ENCODE measurements around the gene GMCL1. TPM values are rescaled to one million over a fixed set of nuclear protein-coding genes. Genes with fewer than 3 reads are reported as not detected.
"Not testable (repeated sequence)": the region's sequence is repeated elsewhere in the genome, so short reads cannot be mapped to it uniquely, and the experiment has no call there.

GMCL1 gene
- total RNA-seq, 2 donors from 2014 or later: 19.7 to 25.5 TPM

DNA sequence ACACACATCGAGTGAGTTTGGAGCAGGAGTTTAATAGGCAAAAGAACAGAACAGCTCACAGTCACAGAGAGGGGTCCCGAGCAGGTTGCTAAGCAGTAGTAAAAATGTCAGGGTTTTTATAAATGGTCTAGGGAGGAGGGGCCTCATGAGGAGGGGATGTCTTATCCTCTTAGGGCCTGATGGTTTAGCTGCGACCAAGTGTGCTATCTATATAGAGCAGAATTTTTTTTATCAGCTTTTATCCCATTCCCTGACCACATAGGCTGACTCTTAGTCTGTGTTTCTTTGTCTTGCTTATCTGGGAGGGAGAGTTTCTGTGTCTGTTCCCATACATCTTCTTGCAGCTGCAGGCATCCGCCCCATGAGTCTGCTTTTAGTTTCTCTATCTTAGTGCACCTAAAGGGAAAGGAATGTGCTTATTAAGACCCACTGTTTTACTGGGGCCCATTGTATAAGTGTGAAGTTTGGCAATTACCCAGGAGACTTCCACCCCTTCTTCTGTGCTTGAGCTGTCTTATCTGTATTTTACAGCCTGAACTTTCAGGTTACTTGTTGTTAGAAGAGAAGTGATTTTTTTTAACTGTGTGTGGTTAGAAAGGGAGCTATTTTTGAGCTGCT lies 30.4 kb upstream of the GMCL1 start:
- Histone ChIP-seq H3K9ac (ENCODE audit: extremely low read depth, low read length, poor library complexity, severe bottlenecking) (peak overlapping the region; percentile 68), H3K36me3 (ENCODE audit: control insufficient read depth, insufficient read depth, low read length) (peaks cover 21% of the 10 kb centered on the region), H3K27me3 (ENCODE audit: control insufficient read depth, insufficient read depth, low read length, poor library complexity, severe bottlenecking) (no peaks in the 10 kb centered on the region), H3K4me3 (ENCODE audit: low read length) (peak overlapping the region; percentile 81), H3K9me3 (ENCODE audit: control insufficient read depth, low read length) (no peaks in the 10 kb centered on the region), H3K4me1 (ENCODE audit: control insufficient read depth, insufficient read depth, low read length) (peaks cover 34% of the 10 kb centered on the region), H3K27ac (ENCODE audit: low read depth, low read length) (peak overlapping the region; percentile 95)
- no peaks in the 10 kb centered on the region for H3K36me3 Mint-ChIP-seq (ENCODE audit: low read depth)
- peaks cover 49% of the 10 kb centered on the region for H3K4me1 Mint-ChIP-seq
- TF ChIP-seq, protein P1, sequence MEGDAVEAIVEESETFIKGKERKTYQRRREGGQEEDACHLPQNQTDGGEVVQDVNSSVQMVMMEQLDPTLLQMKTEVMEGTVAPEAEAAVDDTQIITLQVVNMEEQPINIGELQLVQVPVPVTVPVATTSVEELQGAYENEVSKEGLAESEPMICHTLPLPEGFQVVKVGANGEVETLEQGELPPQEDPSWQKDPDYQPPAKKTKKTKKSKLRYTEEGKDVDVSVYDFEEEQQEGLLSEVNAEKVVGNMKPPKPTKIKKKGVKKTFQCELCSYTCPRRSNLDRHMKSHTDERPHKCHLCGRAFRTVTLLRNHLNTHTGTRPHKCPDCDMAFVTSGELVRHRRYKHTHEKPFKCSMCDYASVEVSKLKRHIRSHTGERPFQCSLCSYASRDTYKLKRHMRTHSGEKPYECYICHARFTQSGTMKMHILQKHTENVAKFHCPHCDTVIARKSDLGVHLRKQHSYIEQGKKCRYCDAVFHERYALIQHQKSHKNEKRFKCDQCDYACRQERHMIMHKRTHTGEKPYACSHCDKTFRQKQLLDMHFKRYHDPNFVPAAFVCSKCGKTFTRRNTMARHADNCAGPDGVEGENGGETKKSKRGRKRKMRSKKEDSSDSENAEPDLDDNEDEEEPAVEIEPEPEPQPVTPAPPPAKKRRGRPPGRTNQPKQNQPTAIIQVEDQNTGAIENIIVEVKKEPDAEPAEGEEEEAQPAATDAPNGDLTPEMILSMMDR (conservative IDR thresholded peaks at IDR 0.05): no peak
- DNase-seq: peak; percentile 69
- no peaks in the 10 kb centered on the region for H3K27me3 Mint-ChIP-seq (ENCODE audit: insufficient read depth)
- H3K27ac Mint-ChIP-seq: peak overlapping the region; percentile 92
- peak overlapping the region; percentile 48 for H3K4me3 Mint-ChIP-seq
- 31 to 58% methylated on average over 2 to 4 of the region's 4 CpGs for WGBS, 2 experiments (ENCODE audit: insufficient coverage in 1 of 2, insufficient read length in 1 of 2)
- no peaks in the 10 kb centered on the region for H3K9me3 Mint-ChIP-seq

DNA sequence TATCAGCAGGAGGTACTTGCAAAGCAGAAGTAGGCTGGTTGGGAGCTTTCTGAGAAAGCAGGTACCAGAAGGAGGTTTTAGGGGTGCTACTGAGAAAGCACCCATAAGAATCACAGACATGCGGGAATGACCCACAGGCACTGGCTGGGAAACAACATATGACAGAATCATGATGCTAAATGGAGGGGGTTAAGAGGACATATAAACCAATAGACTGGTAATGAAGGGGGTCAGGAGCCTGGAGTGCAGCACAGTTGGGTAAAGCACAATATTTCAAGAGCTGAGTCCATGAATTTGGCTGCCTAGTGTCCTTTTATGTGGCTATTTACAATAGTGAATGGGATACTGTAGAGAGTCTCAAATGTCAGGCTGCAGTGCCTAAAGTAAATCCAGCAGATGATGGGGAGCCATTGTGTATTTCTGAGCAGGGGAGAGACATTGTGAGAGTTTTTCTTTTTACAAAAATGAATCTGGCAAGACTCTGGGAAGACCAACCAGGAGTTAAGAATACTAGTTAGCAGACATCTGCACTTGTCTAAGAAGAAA lies 27.6 kb upstream of the GMCL1 start:
- Histone ChIP-seq H3K27ac (ENCODE audit: low read depth, low read length) (peak overlapping the region; percentile 66), H3K36me3 (ENCODE audit: control insufficient read depth, insufficient read depth, low read length) (peaks cover under 1% of the 10 kb centered on the region)
- H3K9me3 Mint-ChIP-seq: no peaks in the 10 kb centered on the region

DNA sequence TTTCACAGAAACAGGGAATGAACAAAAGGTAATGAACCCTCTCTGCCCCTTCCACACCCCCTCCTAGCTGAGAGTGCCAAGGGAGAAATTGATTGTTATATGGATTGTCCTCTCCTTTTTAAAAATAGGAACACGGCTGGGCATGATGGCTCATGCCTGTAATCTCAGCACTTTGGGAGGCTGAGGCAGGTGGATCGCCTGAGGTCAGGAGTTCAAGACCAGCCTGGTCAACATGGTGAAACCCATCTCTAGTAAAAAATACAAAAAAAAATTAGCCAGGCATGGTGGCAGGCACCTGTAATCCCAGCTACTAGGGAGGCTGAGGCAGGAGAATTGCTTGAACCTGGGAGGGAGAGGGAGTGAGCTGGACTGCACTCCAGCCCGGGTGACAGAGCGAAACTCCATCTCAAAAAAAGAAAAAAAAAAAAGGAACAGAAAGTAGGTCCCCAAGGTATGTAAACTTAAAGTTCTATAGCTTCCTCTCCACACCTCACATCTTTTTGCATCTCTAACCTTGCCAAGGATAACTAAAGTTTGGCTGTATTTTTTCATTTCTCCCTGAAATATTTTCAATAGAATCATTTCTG lies 26.6 kb upstream of the GMCL1 start:
- H3K36me3 Mint-ChIP-seq (ENCODE audit: low read depth): not testable (repeated sequence)
- WGBS, 2 experiments (ENCODE audit: insufficient coverage in 1 of 2, insufficient read length in 1 of 2): 91% methylated on average over 2 to 4 of the region's 4 CpGs

More for the DNA sequence above, 27.6 kb upstream of the GMCL1 start:
- H3K9me3 ChIP-seq (ENCODE audit: control insufficient read depth, low read length): no peaks in the 10 kb centered on the region
- no peak overlapping the region for H3K9ac ChIP-seq (ENCODE audit: extremely low read depth, low read length, poor library complexity, severe bottlenecking)
- WGBS, 2 experiments (ENCODE audit: insufficient coverage in 1 of 2, insufficient read length in 1 of 2): 60 to 97% methylated on average over 1 of the region's 1 CpG
- Mint-ChIP-seq H3K27ac (no peak overlapping the region), H3K36me3 (ENCODE audit: low read depth) (peaks cover 6% of the 10 kb centered on the region), H3K4me1 (peaks cover 39% of the 10 kb centered on the region), H3K27me3 (ENCODE audit: insufficient read depth) (no peaks in the 10 kb centered on the region), H3K4me3 (no peak overlapping the region)
- peaks cover 22% of the 10 kb centered on the region for H3K4me1 ChIP-seq (ENCODE audit: control insufficient read depth, insufficient read depth, low read length)
- no peak for DNase-seq
- no peak overlapping the region for H3K4me3 ChIP-seq (ENCODE audit: low read length)
- no peaks in the 10 kb centered on the region for H3K27me3 ChIP-seq (ENCODE audit: control insufficient read depth, insufficient read depth, low read length, poor library complexity, severe bottlenecking)
- TF ChIP-seq, protein P1 (conservative IDR thresholded peaks at IDR 0.05): no peak

More for the DNA sequence above, 26.6 kb upstream of the GMCL1 start:
- H3K27me3 Mint-ChIP-seq (ENCODE audit: insufficient read depth); H3K4me3 ChIP-seq (ENCODE audit: low read length); H3K4me3 Mint-ChIP-seq; H3K27ac Mint-ChIP-seq; H3K9me3 ChIP-seq (ENCODE audit: control insufficient read depth, low read length); H3K36me3 ChIP-seq (ENCODE audit: control insufficient read depth, insufficient read depth, low read length); H3K27ac ChIP-seq (ENCODE audit: low read depth, low read length); H3K9me3 Mint-ChIP-seq; H3K9ac ChIP-seq (ENCODE audit: extremely low read depth, low read length, poor library complexity, severe bottlenecking); DNase-seq; H3K27me3 ChIP-seq (ENCODE audit: control insufficient read depth, insufficient read depth, low read length, poor library complexity, severe bottlenecking): not testable (repeated sequence)
- peaks cover 13% of the 10 kb centered on the region for H3K4me1 ChIP-seq (ENCODE audit: control insufficient read depth, insufficient read depth, low read length)
- H3K4me1 Mint-ChIP-seq: peaks cover 31% of the 10 kb centered on the region
